SJSA1 (cell line): ENCODE data around the gene DCST2. TPM values are rescaled to one million over a fixed set of nuclear protein-coding genes. Genes with fewer than 3 reads are reported as not detected.
"Not testable (repeated sequence)": the region's sequence is repeated elsewhere in the genome, so short reads cannot be mapped to it uniquely, and the experiment has no call there.

Experiments used
- DNase-seq, 2 experiments: peaks; one replicate each; pipeline ENCODE4 v3.0.0-alpha.2; 2015 to 2020; ENCODE audit warnings: low spot score in 2 of 2, low read depth in 1 of 2
- H3K27ac ChIP-seq: fragments of 250-450 bp; sonication (Bioruptor Pico); 2 replicates; pipeline ENCODE4 v1.5.1; 2020; ENCODE audit warnings: mild to moderate bottlenecking, moderate library complexity
- H3K27me3 ChIP-seq: fragments of 250-450 bp; sonication (Bioruptor Pico); replicated peaks from 2 replicates; pipeline ENCODE4 v1.5.1; 2020; ENCODE audit warnings: mild to moderate bottlenecking, moderate library complexity
- H3K36me3 ChIP-seq: fragments of 250-450 bp; sonication (Bioruptor Pico); 2 replicates; pipeline ENCODE4 v1.5.1; 2020; ENCODE audit warnings: mild to moderate bottlenecking
- H3K4me1 ChIP-seq: fragments of 250-450 bp; sonication (Bioruptor Pico); replicated peaks from 2 replicates; pipeline ENCODE4 v1.6.1; 2021; ENCODE audit warnings: mild to moderate bottlenecking
- H3K4me3 ChIP-seq: fragments of 250-450 bp; sonication (Bioruptor Pico); 2 replicates; pipeline ENCODE4 v1.5.1; 2020; ENCODE audit warnings: mild to moderate bottlenecking
- H3K9me3 ChIP-seq: fragments of 250-450 bp; sonication (Bioruptor Pico); replicated peaks from 2 replicates; pipeline ENCODE4 v1.5.1; 2020; ENCODE audit warnings: mild to moderate bottlenecking
- total RNA-seq: library from RNA; depleted of rRNA; stranded (reverse); fragments of >200 nt; shearing (Covaris generic); gene quantifications from 2 replicates; pipeline ENCODE4 v1.2.3, GENCODE V29; 2014

DCST2 gene
- total RNA-seq, 1 experiment from 2014 or later, result not detected

GRCh38 chr1:155001675-155002463 lies 31.7 kb downstream of the DCST2 start:
- H3K4me1 ChIP-seq, result peaks cover 29% of the 10 kb centered on the region
- H3K9me3 ChIP-seq, result no peaks in the 10 kb centered on the region; the same call in 1 of the 2 replicates
- H3K27ac ChIP-seq, result no peak overlapping the region
- peak overlapping the region; percentile 47 for H3K4me3 ChIP-seq
- H3K27me3 ChIP-seq, result no peaks in the 10 kb centered on the region
- H3K36me3 ChIP-seq, result no peaks in the 10 kb centered on the region
- DNase-seq, result peak; percentile 90 to 100

GRCh38 chr1:155001425-155001674 lies 32.2 kb downstream of the DCST2 start:
- Histone ChIP-seq H3K4me3 (peak overlapping the region; percentile 47), H3K27ac (no peak overlapping the region), H3K36me3 (no peaks in the 10 kb centered on the region), H3K4me1 (peaks cover 29% of the 10 kb centered on the region), H3K27me3 (no peaks in the 10 kb centered on the region), H3K9me3 (no peaks in the 10 kb centered on the region; the same call in 1 of the 2 replicates)
- DNase-seq, result no peak

GRCh38 chr1:155000726-155001424 lies 32.7 kb downstream of the DCST2 start:
- Histone ChIP-seq H3K36me3 (no peaks in the 10 kb centered on the region), H3K9me3 (no peaks in the 10 kb centered on the region; the same call in 1 of the 2 replicates), H3K27me3 (no peaks in the 10 kb centered on the region), H3K4me1 (peaks cover 29% of the 10 kb centered on the region), H3K27ac (peak overlapping the region; percentile 39), H3K4me3 (peak overlapping the region; percentile 47)
- peak; percentile 84 to 95 for DNase-seq

- H3K9me3 ChIP-seq, result no peaks in the 10 kb centered on the region; the same call in 1 of the 2 replicates
- no peak overlapping the region for H3K27ac ChIP-seq
- DNase-seq, result no peak
- peak overlapping the region; percentile 47 for H3K4me3 ChIP-seq
- H3K4me1 ChIP-seq, result peaks cover 29% of the 10 kb centered on the region
- no peaks in the 10 kb centered on the region for H3K36me3 ChIP-seq
- H3K27me3 ChIP-seq, result no peaks in the 10 kb centered on the region
Measured at GRCh38 chr1:155000411-155000725, 33.2 kb downstream of the DCST2 start.

GRCh38 chr1:154999571-155000410 lies 33.8 kb downstream of the DCST2 start:
- Histone ChIP-seq H3K9me3 (no peaks in the 10 kb centered on the region; the same call in 1 of the 2 replicates), H3K36me3 (no peaks in the 10 kb centered on the region), H3K4me3 (peak overlapping the region; percentile 47), H3K4me1 (peaks cover 29% of the 10 kb centered on the region), H3K27me3 (no peaks in the 10 kb centered on the region), H3K27ac (no peak overlapping the region)
- no peak for DNase-seq

- H3K4me1 ChIP-seq, result peaks cover 24% of the 10 kb centered on the region
- H3K27me3 ChIP-seq, result no peaks in the 10 kb centered on the region
- no peaks in the 10 kb centered on the region for H3K36me3 ChIP-seq
- H3K9me3 ChIP-seq, result no peaks in the 10 kb centered on the region; the same call in 1 of the 2 replicates
- no peak overlapping the region for H3K4me3 ChIP-seq
- H3K27ac ChIP-seq, result no peak overlapping the region
- peak; percentile 60 to 79 for DNase-seq
Measured at GRCh38 chr1:154998818-154999570, 34.6 kb downstream of the DCST2 start.

GRCh38 chr1:154998201-154998780 lies 35.3 kb downstream of the DCST2 start:
- H3K27ac ChIP-seq, result no peak overlapping the region
- no peaks in the 10 kb centered on the region; the same call in 1 of the 2 replicates for H3K9me3 ChIP-seq
- H3K4me3 ChIP-seq, result no peak overlapping the region
- DNase-seq, result no peak
- no peaks in the 10 kb centered on the region for H3K27me3 ChIP-seq
- H3K36me3 ChIP-seq, result no peaks in the 10 kb centered on the region
- peaks cover 29% of the 10 kb centered on the region for H3K4me1 ChIP-seq

GRCh38 chr1:154996966-154997701 lies 36.4 kb downstream of the DCST2 start:
- no peak overlapping the region for H3K4me3 ChIP-seq

GRCh38 chr1:154995301-154995983 lies 38.1 kb downstream of the DCST2 start:
- DNase-seq, result peak; percentile 53 to 77
- H3K4me3 ChIP-seq, H3K27me3 ChIP-seq, H3K9me3 ChIP-seq, H3K36me3 ChIP-seq, H3K27ac ChIP-seq: not testable (repeated sequence)
- H3K4me1 ChIP-seq, result peaks cover 25% of the 10 kb centered on the region

More at GRCh38 chr1:154996966-154997701, 36.4 kb downstream of the DCST2 start:
- Histone ChIP-seq H3K4me1 (peaks cover 34% of the 10 kb centered on the region), H3K36me3 (no peaks in the 10 kb centered on the region), H3K9me3 (no peaks in the 10 kb centered on the region), H3K27ac (no peak overlapping the region), H3K27me3 (no peaks in the 10 kb centered on the region)
- DNase-seq, result no peak

- Histone ChIP-seq H3K27ac (no peak overlapping the region), H3K27me3 (no peaks in the 10 kb centered on the region), H3K4me3 (no peak overlapping the region), H3K9me3 (no peaks in the 10 kb centered on the region), H3K36me3 (peaks cover 13% of the 10 kb centered on the region), H3K4me1 (peaks cover 17% of the 10 kb centered on the region)
- no peak for DNase-seq
Measured at GRCh38 chr1:154994591-154994990, 39.0 kb downstream of the DCST2 start.

GRCh38 chr1:154994269-154994587 lies 39.4 kb downstream of the DCST2 start:
- no peaks in the 10 kb centered on the region for H3K9me3 ChIP-seq
- no peaks in the 10 kb centered on the region for H3K27me3 ChIP-seq
- H3K4me1 ChIP-seq, result peaks cover 16% of the 10 kb centered on the region
- no peak overlapping the region for H3K4me3 ChIP-seq
- no peak overlapping the region for H3K27ac ChIP-seq
- H3K36me3 ChIP-seq, result peaks cover 17% of the 10 kb centered on the region
- DNase-seq, result no peak

- DNase-seq, result no peak
- Histone ChIP-seq H3K27me3 (no peaks in the 10 kb centered on the region), H3K9me3 (no peaks in the 10 kb centered on the region), H3K36me3 (peaks cover 22% of the 10 kb centered on the region), H3K4me3 (no peak within 1 kb of the TSS), H3K27ac (no peak within 1 kb of the TSS; the same call in 1 of the 2 replicates), H3K4me1 (peaks cover 11% of the 10 kb centered on the region)
Measured at GRCh38 chr1:154993572-154994268, 39.9 kb downstream of the DCST2 start, which contains the start of gene LENEP. TSS of gene LENEP (plus strand) at chr1:154993586. CDS start at chr1:154993608, 22 bp downstream.
